Activated CD8-positive, alpha-beta T cell treated with anti-CD3 and anti-CD28 coated beads for 36 hours (primary cell): Measurements from ENCODE around the gene IQSEC2. TPM values are rescaled to one million over a fixed set of nuclear protein-coding genes. Genes with fewer than 3 reads are reported as not detected.
A peak's percentile ranks its signal among the peaks of the same experiment; 100 is the strongest.

ENCODE experiments used
- ATAC-seq: fragments of 200-7000 bp; cut with Tn5 transposase; one replicate; pipeline ENCODE4 v1.10.0; 2021; ENCODE audit warnings: mild to moderate bottlenecking, moderate library complexity
- CTCF ChIA-PET: fragments of 350-600 bp; sonication (Branson Sonifier 250); formaldehyde crosslinking; loops from one replicate; lab custom pipeline; 2021; ENCODE audit warnings: antibody characterized with exemption; lab: Charles Lee
- POLR2A ChIA-PET: fragments of 350-600 bp; sonication (Branson Sonifier 250); formaldehyde crosslinking; loops from one replicate; lab custom pipeline; 2021; ENCODE audit warnings: antibody characterized with exemption; lab: Charles Lee
- DNase-seq: peaks from one replicate; pipeline ENCODE4 v3.0.0-alpha.2; 2020
- H3K27ac Mint-ChIP-seq: one replicate; pipeline ENCODE4 v1.8.0; 2021; ENCODE audit warnings: mild to moderate bottlenecking, mixed read lengths
- H3K27me3 Mint-ChIP-seq: one replicate; pipeline ENCODE4 v1.8.0; 2021; ENCODE audit warnings: mixed read lengths
- H3K36me3 Mint-ChIP-seq: one replicate; pipeline ENCODE4 v1.8.0; 2021; ENCODE audit warnings: low read depth, mixed read lengths
- H3K4me1 Mint-ChIP-seq: one replicate; pipeline ENCODE4 v1.8.0; 2021; ENCODE audit warnings: low read depth, mixed read lengths
- H3K4me3 Mint-ChIP-seq: one replicate; pipeline ENCODE4 v1.8.0; 2021; ENCODE audit warnings: mild to moderate bottlenecking, moderate library complexity, mixed read lengths
- H3K9me3 Mint-ChIP-seq: one replicate; pipeline ENCODE4 v1.8.0; 2021; ENCODE audit warnings: mixed read lengths
- intact Hi-C: fragments of 100-400 bp; cut with micrococcal nuclease; formaldehyde crosslinking; loops from one replicate; pipeline ENCODE4 v1.10.0; 2022
- total RNA-seq, 2 experiments: library from RNA; stranded (reverse); gene quantifications; one replicate each; pipeline ENCODE4 v1.2.3, GENCODE V29; 2021
- TF ChIP-seq, protein P1 (sequence below): fragments of 200-600 bp; IDR thresholded peaks from one replicate; pipeline ENCODE4 v1.8.0; 2022; ENCODE audit warnings: antibody characterized with exemption, mild to moderate bottlenecking

The IQSEC2 gene
- total RNA-seq, 2 experiments from 2014 or later = 0.05 to 0.07 TPM

DNA sequence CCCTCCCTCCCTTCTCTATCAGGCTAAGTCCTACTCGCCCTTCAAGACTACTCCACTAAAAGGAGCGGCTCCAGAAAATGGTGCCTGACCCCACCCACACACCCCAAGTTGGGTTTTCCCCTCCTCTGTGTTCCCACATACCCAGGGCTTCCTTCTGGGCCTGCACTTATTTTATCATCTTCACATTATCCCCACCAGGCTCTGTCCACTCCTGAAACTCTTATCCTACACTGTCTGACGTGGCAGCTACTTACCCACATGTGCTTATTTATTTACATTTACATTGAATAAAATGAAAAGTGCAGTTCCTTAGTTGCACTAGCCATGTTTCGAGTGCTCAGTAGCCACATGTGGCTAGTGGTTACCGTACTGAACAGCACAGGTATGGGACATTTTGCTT lies 51.3 kb downstream of the IQSEC2 start:
- ATAC-seq = no peak
- Mint-ChIP-seq H3K9me3 (no peaks in the 10 kb centered on the region), H3K4me3 (no peak overlapping the region), H3K4me1 (peaks cover 7% of the 10 kb centered on the region), H3K27me3 (no peaks in the 10 kb centered on the region), H3K36me3 (no peaks in the 10 kb centered on the region), H3K27ac (no peak overlapping the region)
- TF ChIP-seq, protein P1, sequence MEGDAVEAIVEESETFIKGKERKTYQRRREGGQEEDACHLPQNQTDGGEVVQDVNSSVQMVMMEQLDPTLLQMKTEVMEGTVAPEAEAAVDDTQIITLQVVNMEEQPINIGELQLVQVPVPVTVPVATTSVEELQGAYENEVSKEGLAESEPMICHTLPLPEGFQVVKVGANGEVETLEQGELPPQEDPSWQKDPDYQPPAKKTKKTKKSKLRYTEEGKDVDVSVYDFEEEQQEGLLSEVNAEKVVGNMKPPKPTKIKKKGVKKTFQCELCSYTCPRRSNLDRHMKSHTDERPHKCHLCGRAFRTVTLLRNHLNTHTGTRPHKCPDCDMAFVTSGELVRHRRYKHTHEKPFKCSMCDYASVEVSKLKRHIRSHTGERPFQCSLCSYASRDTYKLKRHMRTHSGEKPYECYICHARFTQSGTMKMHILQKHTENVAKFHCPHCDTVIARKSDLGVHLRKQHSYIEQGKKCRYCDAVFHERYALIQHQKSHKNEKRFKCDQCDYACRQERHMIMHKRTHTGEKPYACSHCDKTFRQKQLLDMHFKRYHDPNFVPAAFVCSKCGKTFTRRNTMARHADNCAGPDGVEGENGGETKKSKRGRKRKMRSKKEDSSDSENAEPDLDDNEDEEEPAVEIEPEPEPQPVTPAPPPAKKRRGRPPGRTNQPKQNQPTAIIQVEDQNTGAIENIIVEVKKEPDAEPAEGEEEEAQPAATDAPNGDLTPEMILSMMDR = no peak
- intact Hi-C loops = no loop called here
- ChIA-PET POLR2A (no interaction called here), CTCF (no interaction called here)
- DNase-seq = no peak

DNA sequence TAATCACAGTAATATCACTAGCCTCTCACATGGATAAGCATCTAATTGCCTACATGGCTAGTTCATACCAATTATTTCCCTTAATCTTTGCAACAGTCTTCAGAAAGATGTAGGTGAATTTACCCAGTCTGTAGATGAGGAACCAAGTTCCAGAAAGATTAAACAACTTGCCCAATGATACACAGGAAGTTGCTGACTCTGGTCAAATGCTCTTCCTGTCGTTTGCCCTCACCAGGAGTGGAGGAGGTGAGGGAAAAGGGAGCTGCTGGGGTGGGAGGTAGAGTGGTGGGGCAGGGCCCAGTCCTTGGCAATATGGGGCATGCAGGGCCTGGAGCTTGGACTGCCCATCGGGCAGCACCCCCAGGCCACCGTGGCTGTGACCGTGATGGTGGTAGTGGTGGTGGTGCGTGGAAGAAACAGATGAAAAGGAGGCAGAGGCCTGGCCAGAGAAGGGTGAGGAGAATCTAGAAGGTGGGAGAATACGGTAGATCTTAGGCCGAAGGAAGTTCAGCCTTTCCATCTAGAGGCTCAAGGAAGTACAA lies 54.1 kb downstream of the IQSEC2 start:
- no peak overlapping the region for H3K4me3 Mint-ChIP-seq

DNA sequence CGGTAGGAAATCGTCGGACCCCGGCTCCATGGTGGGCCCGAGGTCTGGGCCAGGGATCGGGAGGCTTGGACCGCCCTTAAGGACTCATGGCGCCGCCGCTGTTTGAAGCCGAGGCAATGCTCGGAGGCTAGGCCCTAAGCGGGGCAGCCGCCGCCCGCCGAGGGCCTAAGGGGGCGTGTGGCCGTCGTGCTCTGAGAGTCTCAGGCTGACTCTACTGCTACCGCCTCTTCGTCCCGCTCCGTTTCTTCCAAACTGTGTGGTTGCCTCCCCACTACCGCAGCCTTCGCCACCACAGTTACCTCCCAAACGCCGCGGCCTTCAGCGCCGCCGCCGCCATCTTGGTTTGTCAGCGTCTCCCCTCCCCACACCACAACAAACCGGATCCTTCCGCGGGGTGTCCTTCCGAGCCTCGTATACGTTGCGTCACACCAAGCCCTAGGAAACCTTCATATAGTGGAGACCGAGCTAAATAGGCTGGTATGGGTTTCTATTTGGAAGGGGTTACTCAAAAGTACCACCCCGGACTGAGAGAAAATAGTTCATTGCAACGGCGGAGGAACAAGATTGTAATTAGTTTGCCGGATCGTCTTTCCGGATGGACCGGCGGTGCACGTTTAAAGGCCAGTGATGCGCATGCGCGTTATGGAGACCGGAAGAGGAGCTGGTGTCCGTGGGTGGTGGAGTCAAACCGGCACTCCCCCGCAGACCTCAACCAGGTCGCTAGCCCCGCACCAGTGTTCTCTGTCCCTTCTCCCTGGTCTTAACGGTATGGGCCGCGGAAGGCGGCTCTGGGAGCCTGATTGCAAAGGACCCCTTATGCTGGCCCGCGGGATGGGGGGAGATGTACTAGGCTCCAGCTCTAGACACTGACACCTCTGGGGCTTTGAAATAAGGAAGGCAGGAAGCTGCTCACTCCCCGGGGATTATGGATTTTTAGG lies 56.3 kb downstream of the IQSEC2 start, which contains the start of gene KDM5C:
KDM5C (minus strand) TSS at position 348 of the 938 bp plus-strand sequence; CDS start at position 30, 318 bp downstream.
- POLR2A ChIA-PET = interaction anchor here (0.6 to 1.9 kb wide), 11 partner anchors 9 to 954 kb away, joined by 3 to 7 read pairs (median 3); partner anchors contain the start of genes RIBC1 and SMC1A
- peaks cover 35% of the 10 kb centered on the region for H3K4me1 Mint-ChIP-seq

More for the DNA sequence above, 54.1 kb downstream of the IQSEC2 start:
- no peaks in the 10 kb centered on the region for H3K27me3 Mint-ChIP-seq
- peaks cover 15% of the 10 kb centered on the region for H3K36me3 Mint-ChIP-seq
- no peak for DNase-seq
- ChIA-PET POLR2A (interaction anchor here (0.6 to 0.7 kb wide), 2 partner anchors 26 to 108 kb away, joined by 3 read pairs; no protein-coding TSS in a partner anchor), CTCF (interaction anchor here (0.8 to 1.0 kb wide), 2 partner anchors 17 to 22 kb away, joined by 3 read pairs; no protein-coding TSS in a partner anchor)
- intact Hi-C loops = no loop called here
- no peak overlapping the region for H3K27ac Mint-ChIP-seq
- TF ChIP-seq, protein P1 = no peak
- H3K4me1 Mint-ChIP-seq = peaks cover 22% of the 10 kb centered on the region
- H3K9me3 Mint-ChIP-seq = no peaks in the 10 kb centered on the region
- no peak for ATAC-seq

DNA sequence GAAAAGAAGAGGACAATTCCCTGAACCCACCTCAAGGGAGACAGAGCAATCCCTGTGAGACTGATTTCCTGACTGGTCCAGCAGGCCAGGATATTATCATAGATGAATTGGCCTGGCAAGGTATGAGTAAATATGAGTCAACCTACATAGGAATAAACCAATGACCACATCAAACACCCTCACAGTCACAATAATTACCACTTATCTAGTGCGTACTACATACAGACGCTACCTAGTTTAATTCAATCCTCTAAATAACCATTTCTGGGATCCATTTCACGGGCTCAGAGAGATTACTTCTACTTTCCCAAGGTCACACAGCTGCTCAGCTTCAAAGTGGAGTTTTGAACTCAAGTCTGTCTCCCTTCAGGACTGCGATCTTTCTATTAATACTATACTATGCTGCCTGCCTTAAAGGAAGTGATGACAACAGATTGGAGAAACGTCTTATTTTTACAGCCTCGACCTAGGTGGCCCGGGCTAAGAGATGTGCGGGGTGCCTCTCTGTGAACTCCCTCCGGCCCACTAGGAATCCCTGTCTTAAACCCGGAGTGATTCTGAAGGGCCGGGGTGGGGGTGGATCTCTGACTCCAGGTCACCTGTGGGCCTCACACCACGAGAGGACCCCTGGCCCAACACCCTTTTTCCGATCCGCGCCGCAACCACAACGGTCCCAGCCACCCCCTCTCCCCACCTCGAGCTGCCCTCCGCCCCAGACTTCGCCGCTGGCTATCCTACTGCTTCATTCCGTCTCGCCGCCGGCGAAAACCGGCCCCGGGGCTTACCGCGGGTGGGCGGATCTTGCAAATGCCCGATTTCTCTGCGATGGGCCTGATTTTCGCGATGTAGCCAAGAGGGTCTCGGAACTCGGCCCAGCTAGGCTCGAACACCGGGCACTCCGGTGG lies 57.2 kb downstream of the IQSEC2 start:
- Mint-ChIP-seq H3K36me3 (peaks cover 20% of the 10 kb centered on the region), H3K4me1 (peaks cover 35% of the 10 kb centered on the region), H3K27me3 (no peaks in the 10 kb centered on the region), H3K9me3 (no peaks in the 10 kb centered on the region), H3K4me3 (peak overlapping the region; percentile 86), H3K27ac (peak overlapping the region; percentile 95)
- DNase-seq (peak; percentile 7), ATAC-seq (peak; percentile 52)
- TF ChIP-seq, protein P1 = no peak
- CTCF ChIA-PET = interaction anchor here (1.2 kb wide), 1 partner anchor 60 kb away, joined by 3 read pairs; no protein-coding TSS in a partner anchor
- intact Hi-C loops = no loop called here
- POLR2A ChIA-PET = interaction anchor here (0.6 to 1.9 kb wide), 4 partner anchors 9 to 408 kb away, joined by 3 to 7 read pairs (median 5); no protein-coding TSS in a partner anchor

More for the DNA sequence above, 56.3 kb downstream of the IQSEC2 start, which contains the start of gene KDM5C:
- ATAC-seq (peak; percentile 72), DNase-seq (peak; percentile 90)
- intact Hi-C loops = no loop called here
- Mint-ChIP-seq H3K27me3 (no peaks in the 10 kb centered on the region), H3K4me3 (peak within 1 kb of the TSS; percentile 86), H3K9me3 (no peaks in the 10 kb centered on the region), H3K27ac (peak within 1 kb of the TSS; percentile 95), H3K36me3 (peaks cover 20% of the 10 kb centered on the region)
- TF ChIP-seq, protein P1 = no peak
- CTCF ChIA-PET = interaction anchor here (0.9 to 1.2 kb wide), 2 partner anchors 59 to 88 kb away, joined by 3 read pairs; no protein-coding TSS in a partner anchor
